ENCODE results near the gene BGN. TPM values are rescaled to one million over a fixed set of nuclear protein-coding genes. Genes with fewer than 3 reads are reported as not detected.

Gene BGN
- total RNA-seq, 1 experiment from 2014 or later, result not detected

DNA sequence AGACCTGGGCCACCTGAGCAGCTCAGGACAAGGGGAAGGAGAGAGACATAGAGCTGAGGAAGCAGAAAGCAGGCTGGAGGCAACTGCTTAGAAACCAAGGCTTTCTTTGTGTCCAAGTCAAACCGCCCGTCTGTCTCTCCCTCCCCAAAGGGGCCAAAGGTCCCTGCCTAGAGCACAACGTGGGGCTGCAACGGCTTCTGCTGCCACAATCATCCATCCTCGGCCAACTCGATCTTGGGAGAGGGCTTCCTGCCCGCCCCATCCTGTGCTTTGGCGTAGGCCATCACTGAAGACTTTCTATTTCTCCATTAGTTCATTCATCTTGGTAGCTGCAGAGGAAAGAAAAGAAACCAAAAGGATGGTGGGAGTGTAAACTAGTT lies 47.2 kb upstream of the BGN start:
- H3K4me1 ChIP-seq (ENCODE audit: insufficient read depth, low read length), result peaks cover 6% of the 10 kb centered on the region; the same call in 1 of the 2 replicates
- H4K20me1 ChIP-seq (ENCODE audit: low read length), result no peaks in the 10 kb centered on the region
- ATAC-seq, result no peak
- BruUV-seq (replicated peaks), result no TSS peak
- H3K27ac ChIP-seq (ENCODE audit: low read length), result no peak overlapping the region
- no peaks in the 10 kb centered on the region for H3K9me2 ChIP-seq (replicated peaks; ENCODE audit: low read length)
- CTCF ChIA-PET, result no interaction called here
- H3K36me3 ChIP-seq (ENCODE audit: low read depth, low read length), result no peaks in the 10 kb centered on the region
- TF ChIP-seq, protein P1, sequence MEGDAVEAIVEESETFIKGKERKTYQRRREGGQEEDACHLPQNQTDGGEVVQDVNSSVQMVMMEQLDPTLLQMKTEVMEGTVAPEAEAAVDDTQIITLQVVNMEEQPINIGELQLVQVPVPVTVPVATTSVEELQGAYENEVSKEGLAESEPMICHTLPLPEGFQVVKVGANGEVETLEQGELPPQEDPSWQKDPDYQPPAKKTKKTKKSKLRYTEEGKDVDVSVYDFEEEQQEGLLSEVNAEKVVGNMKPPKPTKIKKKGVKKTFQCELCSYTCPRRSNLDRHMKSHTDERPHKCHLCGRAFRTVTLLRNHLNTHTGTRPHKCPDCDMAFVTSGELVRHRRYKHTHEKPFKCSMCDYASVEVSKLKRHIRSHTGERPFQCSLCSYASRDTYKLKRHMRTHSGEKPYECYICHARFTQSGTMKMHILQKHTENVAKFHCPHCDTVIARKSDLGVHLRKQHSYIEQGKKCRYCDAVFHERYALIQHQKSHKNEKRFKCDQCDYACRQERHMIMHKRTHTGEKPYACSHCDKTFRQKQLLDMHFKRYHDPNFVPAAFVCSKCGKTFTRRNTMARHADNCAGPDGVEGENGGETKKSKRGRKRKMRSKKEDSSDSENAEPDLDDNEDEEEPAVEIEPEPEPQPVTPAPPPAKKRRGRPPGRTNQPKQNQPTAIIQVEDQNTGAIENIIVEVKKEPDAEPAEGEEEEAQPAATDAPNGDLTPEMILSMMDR (conservative IDR thresholded peaks at IDR 0.05; ENCODE audit: low read depth, low read length), result no peak
- TF ChIP-seq EZH2 (IDR thresholded peaks at IDR 0.05; ENCODE audit: low read length, unreplicated experiment) (no peak), EZH2phosphoT487 (IDR thresholded peaks at IDR 0.05; ENCODE audit: borderline replicate concordance, low read length) (no peak)
- no peaks in the 10 kb centered on the region for H3F3A ChIP-seq (ENCODE audit: low read length, unreplicated experiment)
- H3K79me2 ChIP-seq (ENCODE audit: low read length), result no peaks in the 10 kb centered on the region
- intact Hi-C loops (cut with micrococcal nuclease), result no loop called here
- H3K27me3 ChIP-seq (ENCODE audit: low read length), result no peaks in the 10 kb centered on the region
- DNase-seq, result no peak
- no peaks in the 10 kb centered on the region for H3K9me3 ChIP-seq (ENCODE audit: low read length)
- H3K4me3 ChIP-seq (ENCODE audit: low read length), result no peak overlapping the region
- POLR2A ChIA-PET (ENCODE audit: unreplicated experiment), result no interaction called here
- H3K4me2 ChIP-seq (ENCODE audit: low read length), result no peak overlapping the region
- H3K9ac ChIP-seq (ENCODE audit: low read length), result no peak overlapping the region
- H2AFZ ChIP-seq (ENCODE audit: low read length), result no peak overlapping the region

DNA sequence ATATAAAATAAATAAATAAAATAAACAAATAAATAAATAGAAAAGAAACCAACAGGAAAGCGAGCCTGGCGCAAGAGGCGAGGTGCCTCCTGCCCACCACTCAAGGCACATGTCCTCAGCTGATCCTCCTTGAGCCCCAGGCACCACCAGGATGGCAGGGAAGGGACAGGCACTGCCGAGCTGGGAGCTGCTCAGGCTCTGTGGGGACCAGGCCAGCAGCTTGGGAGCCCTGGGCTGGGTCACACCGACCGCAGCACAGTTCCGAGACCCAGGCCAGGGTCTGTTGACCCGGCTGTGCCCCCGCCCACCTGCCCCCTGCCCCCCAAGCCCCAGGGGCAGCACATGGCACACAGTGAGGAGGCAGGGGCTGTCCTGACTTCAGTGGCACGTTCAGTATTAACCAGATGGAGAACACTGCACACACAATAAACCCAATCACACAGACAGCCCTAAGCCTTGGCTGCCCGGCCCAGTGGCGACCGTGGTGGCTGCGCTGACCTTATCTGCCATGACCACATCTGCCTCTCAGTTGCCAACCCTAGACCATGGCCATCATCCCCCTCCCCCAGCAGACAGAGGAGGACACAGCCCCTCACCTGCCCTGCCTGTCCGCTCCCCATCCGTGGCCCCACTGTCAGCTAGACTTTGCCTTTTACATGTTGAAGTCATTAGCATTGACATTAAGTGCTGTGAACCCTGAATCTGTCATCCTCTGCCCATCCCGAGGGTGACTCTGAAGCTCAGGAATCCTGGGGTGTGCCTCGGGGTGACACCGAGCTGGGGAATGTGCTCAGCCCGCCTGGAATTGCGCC lies 46.0 kb upstream of the BGN start:
- no peak overlapping the region for H2AFZ ChIP-seq (ENCODE audit: low read length)
- H3K27ac ChIP-seq (ENCODE audit: low read length), result no peak overlapping the region
- H3K4me3 ChIP-seq (ENCODE audit: low read length), result no peak overlapping the region
- no peaks in the 10 kb centered on the region for H3K27me3 ChIP-seq (ENCODE audit: low read length)
- TF ChIP-seq, protein P1 (conservative IDR thresholded peaks at IDR 0.05; ENCODE audit: low read depth, low read length), result no peak
- no peak for TF ChIP-seq EZH2phosphoT487 (IDR thresholded peaks at IDR 0.05; ENCODE audit: borderline replicate concordance, low read length)
- H3K9me3 ChIP-seq (ENCODE audit: low read length), result no peaks in the 10 kb centered on the region
- peaks cover 1% of the 10 kb centered on the region; the same call in 1 of the 2 replicates for H3K4me1 ChIP-seq (ENCODE audit: insufficient read depth, low read length)
- DNase-seq (no peak), ATAC-seq (no peak)
- H3K9ac ChIP-seq (ENCODE audit: low read length), result no peak overlapping the region
- POLR2A ChIA-PET (ENCODE audit: unreplicated experiment), result no interaction called here
- no peak overlapping the region for H3K4me2 ChIP-seq (ENCODE audit: low read length)
- CTCF ChIA-PET, result no interaction called here
- no peaks in the 10 kb centered on the region for H3F3A ChIP-seq (ENCODE audit: low read length, unreplicated experiment)
- BruUV-seq (replicated peaks), result no TSS peak
- intact Hi-C loops (cut with micrococcal nuclease), result no loop called here
- H4K20me1 ChIP-seq (ENCODE audit: low read length), result no peaks in the 10 kb centered on the region
- H3K9me2 ChIP-seq (replicated peaks; ENCODE audit: low read length), result no peaks in the 10 kb centered on the region
- H3K79me2 ChIP-seq (ENCODE audit: low read length), result no peaks in the 10 kb centered on the region
- H3K36me3 ChIP-seq (ENCODE audit: low read depth, low read length), result no peaks in the 10 kb centered on the region

DNA sequence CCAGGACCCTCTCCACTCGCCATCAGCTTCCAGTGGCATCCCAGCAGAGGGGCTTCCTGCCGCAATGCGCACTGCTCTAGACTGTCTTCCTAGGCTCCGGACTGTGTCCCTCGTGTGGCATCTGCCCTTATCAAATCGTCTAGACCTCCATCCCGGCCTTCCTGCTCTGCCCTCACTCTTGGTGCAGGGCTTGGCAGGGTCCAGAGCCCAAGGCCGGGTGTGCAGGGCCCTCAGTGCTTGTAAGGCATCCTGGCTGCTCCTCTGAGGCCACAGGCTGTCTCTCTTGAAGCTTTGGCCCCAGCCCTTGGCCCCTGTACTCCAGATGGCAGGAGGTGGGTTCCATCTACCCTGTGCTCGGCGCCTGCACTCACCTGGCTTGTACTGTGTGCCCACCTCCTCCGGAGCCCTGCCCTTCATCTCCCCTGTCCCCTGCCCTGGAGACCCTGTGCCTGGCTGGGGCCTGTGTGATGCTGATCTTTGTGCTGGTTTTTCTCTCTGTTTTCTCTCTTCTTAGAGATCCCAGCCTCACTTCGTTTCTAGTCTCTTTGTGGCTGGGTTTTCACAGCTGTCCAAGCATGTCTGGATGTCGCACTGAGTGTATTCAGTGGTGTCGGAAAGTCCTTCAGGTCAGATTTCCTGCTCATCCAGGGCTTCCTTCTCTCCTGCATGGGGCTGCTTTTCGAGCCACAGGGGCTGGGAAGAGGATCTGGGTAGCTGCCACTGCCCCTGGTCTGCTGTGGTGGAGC lies 45.2 kb upstream of the BGN start:
- H3K27ac ChIP-seq (ENCODE audit: low read length), result no peak overlapping the region
- no peak overlapping the region for H3K4me2 ChIP-seq (ENCODE audit: low read length)
- BruUV-seq (replicated peaks), result no TSS peak
- H3K9me2 ChIP-seq (replicated peaks; ENCODE audit: low read length), result no peaks in the 10 kb centered on the region
- H3K36me3 ChIP-seq (ENCODE audit: low read depth, low read length), result no peaks in the 10 kb centered on the region
- intact Hi-C loops (cut with micrococcal nuclease), result no loop called here
- no peaks in the 10 kb centered on the region for H3K9me3 ChIP-seq (ENCODE audit: low read length)
- no peaks in the 10 kb centered on the region for H3K27me3 ChIP-seq (ENCODE audit: low read length)
- H3K4me3 ChIP-seq (ENCODE audit: low read length), result no peak overlapping the region
- H3K4me1 ChIP-seq (ENCODE audit: insufficient read depth, low read length), result no peaks in the 10 kb centered on the region
- no peaks in the 10 kb centered on the region for H3F3A ChIP-seq (ENCODE audit: low read length, unreplicated experiment)
- DNase-seq (no peak), ATAC-seq (no peak)
- POLR2A ChIA-PET (ENCODE audit: unreplicated experiment), result no interaction called here
- H4K20me1 ChIP-seq (ENCODE audit: low read length), result no peaks in the 10 kb centered on the region
- no peaks in the 10 kb centered on the region for H3K79me2 ChIP-seq (ENCODE audit: low read length)
- CTCF ChIA-PET, result no interaction called here
- TF ChIP-seq, protein P1 (conservative IDR thresholded peaks at IDR 0.05; ENCODE audit: low read depth, low read length), result no peak
- no peak for TF ChIP-seq EZH2phosphoT487 (IDR thresholded peaks at IDR 0.05; ENCODE audit: borderline replicate concordance, low read length)
- TF ChIP-seq EZH2 (IDR thresholded peaks at IDR 0.05; ENCODE audit: low read length, unreplicated experiment), result no peak
- H3K9ac ChIP-seq (ENCODE audit: low read length), result no peak overlapping the region
- H2AFZ ChIP-seq (ENCODE audit: low read length), result no peak overlapping the region
